Measurements from ENCODE around the gene FASTKD2.
"Not testable (repeated sequence)": the region's sequence is repeated elsewhere in the genome, so short reads cannot be mapped to it uniquely, and the experiment has no call there.

The FASTKD2 gene

GRCh38 chr2:206801418-206802189 is 36.2 kb downstream of the FASTKD2 start:
- no peak for TF ChIP-seq SUZ12 (IDR thresholded peaks at IDR 0.05; ENCODE audit: extremely low read depth, insufficient read depth, insufficient read length)
- no peak for TF ChIP-seq ZNF274 (IDR thresholded peaks at IDR 0.05; ENCODE audit: low read depth, low read length)
- TF ChIP-seq YY1 (IDR thresholded peaks at IDR 0.05; ENCODE audit: insufficient read depth, insufficient read length) = no peak
- no peak overlapping the region for H3K9ac ChIP-seq (ENCODE audit: insufficient read length, low read depth)
- DNase-seq (ENCODE audit: low read depth, low spot score) = no peak
- H3K4me1 ChIP-seq (ENCODE audit: insufficient read depth, insufficient read length) = peaks cover 9% of the 10 kb centered on the region
- H3K27me3 ChIP-seq (ENCODE audit: insufficient read depth, insufficient read length) = no peaks in the 10 kb centered on the region
- H3K9me3 ChIP-seq (ENCODE audit: insufficient read depth, low read length) = no peaks in the 10 kb centered on the region
- H3K36me3 ChIP-seq (ENCODE audit: insufficient read depth, insufficient read length, low read length) = peaks cover 14% of the 10 kb centered on the region
- H3K4me3 ChIP-seq (ENCODE audit: insufficient read length, low read depth) = no peak overlapping the region

GRCh38 chr2:206802654-206803514 is 37.5 kb downstream of the FASTKD2 start:
- peaks cover 9% of the 10 kb centered on the region for H3K4me1 ChIP-seq (ENCODE audit: insufficient read depth, insufficient read length)
- no peak for DNase-seq (ENCODE audit: low read depth, low spot score)
- no peak overlapping the region for H3K9ac ChIP-seq (ENCODE audit: insufficient read length, low read depth)
- H3K4me3 ChIP-seq (ENCODE audit: insufficient read length, low read depth) = no peak overlapping the region
- no peaks in the 10 kb centered on the region for H3K9me3 ChIP-seq (ENCODE audit: insufficient read depth, low read length)
- no peaks in the 10 kb centered on the region for H3K27me3 ChIP-seq (ENCODE audit: insufficient read depth, insufficient read length)
- TF ChIP-seq ZNF274 (IDR thresholded peaks at IDR 0.05; ENCODE audit: low read depth, low read length) (no peak), SUZ12 (IDR thresholded peaks at IDR 0.05; ENCODE audit: extremely low read depth, insufficient read depth, insufficient read length) (no peak), YY1 (IDR thresholded peaks at IDR 0.05; ENCODE audit: insufficient read depth, insufficient read length) (no peak)
- H3K36me3 ChIP-seq (ENCODE audit: insufficient read depth, insufficient read length, low read length) = peaks cover 14% of the 10 kb centered on the region

GRCh38 chr2:206804326-206804725 is 38.9 kb downstream of the FASTKD2 start:
- Histone ChIP-seq H3K27me3 (ENCODE audit: insufficient read depth, insufficient read length) (no peaks in the 10 kb centered on the region), H3K36me3 (ENCODE audit: insufficient read depth, insufficient read length, low read length) (peaks cover 14% of the 10 kb centered on the region), H3K4me3 (ENCODE audit: insufficient read length, low read depth) (no peak overlapping the region), H3K9ac (ENCODE audit: insufficient read length, low read depth) (no peak overlapping the region), H3K9me3 (ENCODE audit: insufficient read depth, low read length) (no peaks in the 10 kb centered on the region), H3K4me1 (ENCODE audit: insufficient read depth, insufficient read length) (peaks cover 9% of the 10 kb centered on the region)
- TF ChIP-seq ZNF274 (IDR thresholded peaks at IDR 0.05; ENCODE audit: low read depth, low read length) (no peak), SUZ12 (IDR thresholded peaks at IDR 0.05; ENCODE audit: extremely low read depth, insufficient read depth, insufficient read length) (no peak), YY1 (IDR thresholded peaks at IDR 0.05; ENCODE audit: insufficient read depth, insufficient read length) (no peak)
- DNase-seq (ENCODE audit: low read depth, low spot score) = no peak

- no peak overlapping the region for H3K4me3 ChIP-seq (ENCODE audit: insufficient read length, low read depth)
- peaks cover 9% of the 10 kb centered on the region for H3K4me1 ChIP-seq (ENCODE audit: insufficient read depth, insufficient read length)
- DNase-seq (ENCODE audit: low read depth, low spot score) = no peak
- peaks cover 14% of the 10 kb centered on the region for H3K36me3 ChIP-seq (ENCODE audit: insufficient read depth, insufficient read length, low read length)
- H3K9ac ChIP-seq (ENCODE audit: insufficient read length, low read depth) = no peak overlapping the region
- no peaks in the 10 kb centered on the region for H3K27me3 ChIP-seq (ENCODE audit: insufficient read depth, insufficient read length)
- TF ChIP-seq YY1 (IDR thresholded peaks at IDR 0.05; ENCODE audit: insufficient read depth, insufficient read length) (no peak), ZNF274 (IDR thresholded peaks at IDR 0.05; ENCODE audit: low read depth, low read length) (no peak), SUZ12 (IDR thresholded peaks at IDR 0.05; ENCODE audit: extremely low read depth, insufficient read depth, insufficient read length) (no peak)
- H3K9me3 ChIP-seq (ENCODE audit: insufficient read depth, low read length) = no peaks in the 10 kb centered on the region
Observed at GRCh38 chr2:206805887-206806607, 40.6 kb downstream of the FASTKD2 start.

- peaks cover 14% of the 10 kb centered on the region for H3K36me3 ChIP-seq (ENCODE audit: insufficient read depth, insufficient read length, low read length)
- not testable (repeated sequence) for H3K9me3 ChIP-seq (ENCODE audit: insufficient read depth, low read length)
Observed at GRCh38 chr2:206807624-206808023, 42.2 kb downstream of the FASTKD2 start.

GRCh38 chr2:206812471-206812870 is 47.1 kb downstream of the FASTKD2 start:
- not testable (repeated sequence) for H3K4me3 ChIP-seq (ENCODE audit: insufficient read length, low read depth); H3K36me3 ChIP-seq (ENCODE audit: insufficient read depth, insufficient read length, low read length); DNase-seq (ENCODE audit: low read depth, low spot score); H3K4me1 ChIP-seq (ENCODE audit: insufficient read depth, insufficient read length); H3K27me3 ChIP-seq (ENCODE audit: insufficient read depth, insufficient read length); H3K9ac ChIP-seq (ENCODE audit: insufficient read length, low read depth)
- H3K9me3 ChIP-seq (ENCODE audit: insufficient read depth, low read length) = peaks cover 15% of the 10 kb centered on the region; the same call in 1 of the 2 replicates

More at GRCh38 chr2:206807624-206808023, 42.2 kb downstream of the FASTKD2 start:
- not testable (repeated sequence) for H3K4me1 ChIP-seq (ENCODE audit: insufficient read depth, insufficient read length); H3K4me3 ChIP-seq (ENCODE audit: insufficient read length, low read depth); H3K27me3 ChIP-seq (ENCODE audit: insufficient read depth, insufficient read length); DNase-seq (ENCODE audit: low read depth, low spot score); H3K9ac ChIP-seq (ENCODE audit: insufficient read length, low read depth)

GRCh38 chr2:206814498-206814897 is 49.1 kb downstream of the FASTKD2 start:
- Histone ChIP-seq H3K4me3 (ENCODE audit: insufficient read length, low read depth) (no peak overlapping the region), H3K27me3 (ENCODE audit: insufficient read depth, insufficient read length) (no peaks in the 10 kb centered on the region), H3K9ac (ENCODE audit: insufficient read length, low read depth) (no peak overlapping the region), H3K4me1 (ENCODE audit: insufficient read depth, insufficient read length) (no peaks in the 10 kb centered on the region), H3K9me3 (ENCODE audit: insufficient read depth, low read length) (peaks cover 15% of the 10 kb centered on the region; the same call in 1 of the 2 replicates), H3K36me3 (ENCODE audit: insufficient read depth, insufficient read length, low read length) (no peaks in the 10 kb centered on the region)
- no peak for TF ChIP-seq SUZ12 (IDR thresholded peaks at IDR 0.05; ENCODE audit: extremely low read depth, insufficient read depth, insufficient read length)
- no peak for TF ChIP-seq ZNF274 (IDR thresholded peaks at IDR 0.05; ENCODE audit: low read depth, low read length)
- DNase-seq (ENCODE audit: low read depth, low spot score) = no peak
